Right hindlimb (tissue), 1 donor: ENCODE data around the gene SFSWAP.
"Not testable (repeated sequence)": the region's sequence is repeated elsewhere in the genome, so short reads cannot be mapped to it uniquely, and the experiment has no call there.

Experiments
- DNase-seq: peaks from one replicate; pipeline ENCODE4 v3.0.0-alpha.2; 2018

SFSWAP gene

GRCh38 chr12:131794061-131794460, 83.2 kb downstream of the SFSWAP start:
- DNase-seq: no peak

GRCh38 chr12:131794573-131794972, 83.7 kb downstream of the SFSWAP start:
- DNase-seq: no peak

GRCh38 chr12:131795064-131795463, 84.2 kb downstream of the SFSWAP start:
- no peak for DNase-seq

GRCh38 chr12:131795690-131796410, 85.0 kb downstream of the SFSWAP start:
- no peak for DNase-seq

- DNase-seq: no peak
These were observed 85.5 kb downstream of the SFSWAP start for GRCh38 chr12:131796411-131796736.

DNA sequence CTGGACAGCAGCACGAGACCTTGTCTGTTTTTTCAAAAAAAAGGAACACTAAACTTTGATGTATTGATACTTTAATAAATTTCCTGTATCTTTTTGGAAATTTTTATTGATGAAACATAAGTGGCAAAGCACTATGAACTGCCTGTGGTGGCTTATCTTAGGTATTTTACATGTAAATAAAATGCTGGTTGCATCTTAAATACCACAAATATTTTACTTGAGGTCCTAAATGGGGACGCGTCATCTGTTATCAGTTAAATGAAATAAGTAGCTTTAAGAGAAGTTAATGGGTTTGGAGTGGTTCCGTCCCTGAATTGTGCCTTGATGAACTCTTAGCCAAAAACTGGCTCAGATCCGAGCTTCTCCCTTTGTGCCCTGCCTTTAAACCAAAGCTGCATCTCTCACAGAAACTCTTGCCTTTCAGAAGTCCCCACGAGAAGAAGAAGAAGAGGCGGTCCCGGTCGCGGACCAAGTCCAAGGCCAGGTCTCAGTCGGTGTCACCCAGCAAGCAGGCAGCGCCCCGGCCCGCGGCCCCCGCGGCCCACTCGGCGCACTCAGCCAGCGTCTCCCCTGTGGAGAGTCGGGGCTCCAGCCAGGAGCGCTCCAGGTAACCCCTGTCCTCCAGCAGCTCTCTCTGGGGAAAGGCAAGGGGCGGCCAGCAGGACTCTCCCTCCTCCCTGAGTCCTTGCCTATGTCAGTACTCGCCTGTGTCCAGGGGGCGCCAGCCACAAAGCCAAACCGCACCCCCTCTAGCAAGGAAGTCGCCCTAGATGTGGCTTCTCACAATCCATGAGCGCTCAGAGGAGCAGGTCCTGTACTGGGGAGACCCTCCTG, 86.1 kb downstream of the SFSWAP start:
- DNase-seq: no peak

- no peak for DNase-seq
These were observed 86.7 kb downstream of the SFSWAP start for GRCh38 chr12:131797588-131797934.

- DNase-seq: no peak
These were observed 88.3 kb downstream of the SFSWAP start for GRCh38 chr12:131799195-131799594.

DNA sequence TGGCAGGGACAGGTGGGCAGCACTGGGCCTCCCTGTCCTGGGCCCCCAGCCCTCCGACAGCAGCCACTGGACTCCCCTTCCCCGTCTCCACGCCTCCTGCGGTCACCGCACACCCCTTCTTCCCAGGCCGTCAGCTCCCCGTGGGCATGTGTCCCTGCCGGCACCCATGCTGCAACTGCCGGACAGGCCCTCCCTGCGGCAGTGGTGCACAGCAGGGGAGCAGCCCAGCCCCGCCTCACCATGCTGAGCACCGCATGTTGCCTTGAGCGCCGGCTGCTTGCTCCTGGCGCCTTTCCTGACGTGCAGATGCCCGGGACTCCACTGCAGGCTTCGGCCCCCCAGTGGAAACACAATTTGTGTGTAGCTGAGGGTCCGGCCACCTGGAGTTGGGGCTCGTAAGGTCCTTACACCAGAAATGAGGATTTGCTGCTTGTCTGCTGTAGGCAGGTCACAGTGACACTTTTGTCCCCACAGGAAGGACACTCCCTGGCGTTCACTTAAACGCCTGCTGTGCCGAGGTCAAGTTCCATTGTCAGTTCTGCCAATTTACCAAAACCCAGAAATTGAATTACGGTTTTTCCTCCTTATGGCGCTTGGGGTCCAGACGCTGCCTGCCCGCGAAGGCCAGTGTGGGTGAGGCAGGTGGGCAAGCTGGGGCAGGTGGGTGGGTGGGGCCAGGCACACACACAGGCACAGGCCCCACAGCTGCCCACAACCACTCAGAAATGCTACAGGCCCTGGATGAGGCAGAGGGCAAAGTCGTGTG, 89.1 kb downstream of the SFSWAP start:
- DNase-seq: no peak

DNA sequence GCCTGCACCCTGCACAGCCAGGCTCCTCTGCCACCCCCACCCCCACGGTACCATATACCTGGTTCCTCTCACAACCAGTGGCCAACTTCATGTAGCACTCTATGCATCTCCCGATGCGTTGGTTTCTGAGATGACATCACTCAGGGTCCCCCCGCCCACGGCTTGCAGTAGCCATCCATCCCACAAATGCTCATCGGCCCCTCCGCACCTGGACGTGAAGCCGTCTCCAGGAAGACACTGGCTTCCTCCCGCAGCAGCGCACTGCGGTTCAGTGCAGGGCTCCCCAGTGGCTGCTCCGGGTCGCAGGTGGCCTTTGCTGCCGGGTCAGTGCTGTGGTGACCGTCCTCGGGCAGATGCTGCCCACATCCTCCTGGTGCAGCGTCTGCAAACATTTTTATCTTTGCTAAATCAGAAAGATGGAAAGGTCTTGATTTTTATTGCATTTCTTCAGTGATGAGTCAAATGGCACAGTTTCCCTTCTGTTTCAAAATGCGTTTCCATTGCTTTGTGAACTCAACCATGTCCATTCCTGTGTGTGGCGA, 89.8 kb downstream of the SFSWAP start:
- DNase-seq: no peak

- DNase-seq: no peak
These were observed 90.5 kb downstream of the SFSWAP start for GRCh38 chr12:131801254-131801866.

GRCh38 chr12:131803961-131804521, 93.2 kb downstream of the SFSWAP start:
- DNase-seq: no peak

GRCh38 chr12:131805421-131805820, 94.5 kb downstream of the SFSWAP start:
- no peak for DNase-seq

DNA sequence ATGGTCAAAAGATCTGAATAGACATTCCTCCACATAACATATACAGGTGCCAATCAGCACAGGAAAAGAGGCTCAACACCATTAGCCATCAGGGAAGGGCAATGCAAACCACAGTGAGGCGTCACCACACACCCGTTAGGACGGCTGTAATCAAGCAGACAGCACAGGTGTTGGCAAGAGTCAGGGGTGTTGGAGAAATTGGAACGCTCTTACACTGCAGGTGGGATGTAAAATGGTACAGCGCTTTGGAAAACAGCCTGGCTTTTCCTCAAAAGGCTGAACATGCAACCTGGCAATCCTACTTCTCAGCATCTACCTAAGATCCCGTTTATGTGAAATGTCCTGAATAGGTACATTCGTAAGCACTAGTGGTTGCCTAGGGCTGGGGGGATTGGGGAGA, 95.8 kb downstream of the SFSWAP start:
- DNase-seq: no peak

- DNase-seq: no peak
These were observed 98.0 kb downstream of the SFSWAP start for GRCh38 chr12:131808744-131809371.

DNA sequence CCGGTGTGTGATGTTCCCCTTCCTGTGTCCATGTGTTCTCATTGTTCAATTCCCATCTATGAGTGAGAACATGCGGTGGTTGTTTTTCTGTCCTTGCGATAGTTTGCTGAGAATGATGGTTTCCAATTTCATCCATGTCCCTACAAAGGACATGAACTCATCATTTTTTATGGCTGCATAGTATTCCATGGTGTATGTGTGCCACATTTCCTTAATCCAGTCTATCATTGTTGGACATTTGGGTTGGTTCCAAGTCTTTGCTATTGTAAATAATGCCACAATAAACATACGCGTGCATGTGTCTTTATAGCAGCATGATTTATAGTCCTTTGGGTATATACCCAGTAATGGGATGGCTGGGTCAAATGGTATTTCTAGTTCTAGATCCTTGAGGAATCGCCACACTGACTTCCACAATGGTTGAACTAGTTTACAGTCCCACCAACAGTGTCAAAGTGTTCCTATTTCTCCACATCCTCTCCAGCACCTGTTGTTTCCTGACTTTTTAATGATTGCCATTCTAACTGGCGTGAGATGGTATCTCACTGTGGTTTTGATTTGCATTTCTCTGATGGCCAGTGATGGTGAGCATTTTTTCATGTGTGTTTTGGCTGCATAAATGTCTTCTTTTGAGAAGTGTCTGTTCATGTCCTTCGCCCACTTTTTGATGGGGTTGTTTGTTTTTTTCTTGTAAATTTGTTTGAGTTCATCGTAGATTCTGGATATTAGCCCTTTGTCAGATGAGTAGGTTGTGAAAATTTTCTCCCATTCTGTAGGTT, 98.8 kb downstream of the SFSWAP start:
- DNase-seq: not testable (repeated sequence)

- no peak for DNase-seq
These were observed 99.8 kb downstream of the SFSWAP start for GRCh38 chr12:131810726-131811125.

DNA sequence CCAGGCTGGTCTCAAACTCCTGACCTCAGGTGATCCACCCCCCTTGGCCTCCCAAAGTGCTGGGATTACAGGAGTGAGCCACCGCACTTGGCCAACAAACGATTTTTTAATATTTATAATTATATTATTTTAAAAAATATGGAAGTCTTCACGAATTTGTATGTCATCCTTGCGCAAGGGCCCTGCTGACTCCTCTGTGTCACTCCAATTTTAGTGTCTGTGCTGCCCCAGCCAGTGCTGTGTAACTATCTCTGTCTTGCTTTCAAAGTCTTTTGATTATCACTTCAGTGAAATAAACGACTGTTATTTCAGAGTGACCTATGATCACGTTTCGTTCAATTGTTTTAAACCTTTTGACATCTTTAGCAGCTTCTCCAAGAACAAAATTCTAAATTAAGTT, 104.2 kb downstream of the SFSWAP start:
- no peak for DNase-seq

GRCh38 chr12:131816495-131816894, 105.6 kb downstream of the SFSWAP start:
- DNase-seq: no peak

- no peak for DNase-seq
These were observed 106.4 kb downstream of the SFSWAP start for GRCh38 chr12:131817241-131817640.

- no peak for DNase-seq
These were observed 108.1 kb downstream of the SFSWAP start for GRCh38 chr12:131818821-131819585.
